ENCODE measurements around the gene TNXB. TPM values are rescaled to one million over a fixed set of nuclear protein-coding genes. Genes with fewer than 3 reads are reported as not detected.

The TNXB gene
- total and polyA plus RNA-seq, 9 donors, result 13.3 to 334 (median 146) TPM

DNA sequence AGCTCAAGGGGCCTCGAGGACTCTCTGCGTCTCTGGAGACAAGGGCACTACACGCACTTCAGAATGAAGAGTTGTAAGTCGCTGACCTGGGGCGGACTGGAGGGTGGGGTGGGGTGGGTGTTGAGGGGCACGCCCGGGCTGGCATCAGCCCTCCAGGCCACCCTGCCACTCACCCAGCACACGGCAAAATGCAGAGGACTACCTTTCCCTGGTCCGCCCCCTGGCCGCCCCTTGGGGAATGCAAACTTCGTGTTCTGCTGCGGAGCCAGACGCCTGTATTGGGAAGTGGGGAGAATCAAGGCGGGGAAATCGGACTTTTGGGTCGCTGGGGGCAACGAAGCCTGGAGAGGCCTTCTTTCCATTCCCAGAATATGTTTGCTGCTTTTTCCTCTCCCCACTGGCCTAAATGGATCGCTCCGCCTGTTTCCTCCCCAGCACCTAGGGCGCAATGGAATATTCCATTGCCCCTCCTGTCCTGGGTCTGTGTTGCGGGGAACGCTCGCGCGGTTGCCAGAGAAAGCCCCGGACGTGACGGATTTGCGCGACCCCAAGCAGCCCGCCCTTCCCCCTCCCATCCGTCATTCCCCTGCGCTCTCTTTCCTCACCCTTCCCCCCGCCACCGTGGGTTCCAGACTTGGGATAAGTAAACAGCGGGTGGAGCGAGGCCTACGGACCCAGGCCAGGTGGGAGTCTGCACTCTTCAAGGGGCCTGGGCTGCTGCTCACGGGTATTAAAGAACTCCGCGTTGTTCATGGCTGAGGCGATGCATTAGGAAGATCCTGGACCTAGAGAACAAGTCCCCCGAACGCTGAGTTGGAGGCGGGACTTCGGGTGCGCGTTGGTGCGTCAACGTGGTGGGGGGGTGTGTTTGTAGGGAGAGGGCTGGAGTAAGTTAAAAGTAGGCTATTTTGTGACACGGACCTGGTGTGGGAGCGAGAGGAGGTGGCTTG, 44.7 kb upstream of the TNXB start, which contains the start of gene PPT2:
Gene PPT2, plus strand, starts transcription at position 578 of the 950 bp plus-strand sequence. CDS start 454 bp downstream, outside the sequence.
- H3K4me1 ChIP-seq (ENCODE audit: insufficient read depth), result peaks cover 9% of the 10 kb centered on the region

DNA sequence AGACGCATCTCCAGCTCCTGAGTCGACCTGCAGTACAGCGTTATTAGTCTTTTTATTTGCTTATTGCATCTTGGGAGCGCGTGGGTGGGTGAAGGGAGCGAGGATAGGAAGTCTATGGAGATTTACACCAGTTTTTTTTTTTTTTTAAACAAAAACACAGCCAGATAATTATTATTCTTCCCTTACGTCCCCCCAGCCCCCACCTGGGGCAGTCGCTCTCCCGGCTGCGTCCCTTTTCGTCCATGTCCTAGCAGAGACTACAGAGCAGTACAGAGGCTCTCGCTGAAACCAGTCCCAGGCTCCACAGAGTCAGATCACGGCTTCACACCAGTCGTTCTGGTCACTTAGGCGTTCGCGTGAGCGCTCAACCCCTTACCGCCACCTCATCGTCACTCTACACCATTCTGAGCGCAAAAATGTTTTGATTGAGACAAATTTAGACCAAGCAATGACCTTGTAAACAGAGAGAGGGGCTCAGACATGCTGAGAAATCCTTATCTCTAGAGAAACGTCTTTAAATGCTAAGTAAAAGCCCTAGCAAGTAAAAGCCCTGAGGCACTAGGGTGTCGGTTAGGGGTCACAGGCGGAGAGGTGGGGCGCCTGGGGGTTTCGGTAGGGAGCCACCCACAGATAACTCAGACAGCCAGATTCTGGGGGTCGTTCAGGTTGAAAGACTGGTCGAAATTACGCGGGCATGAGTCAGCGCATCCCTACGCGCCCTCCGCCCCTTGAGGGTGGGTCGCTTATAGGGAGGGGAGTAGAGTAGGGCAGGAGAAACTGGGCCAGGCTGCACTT, 43.8 kb upstream of the TNXB start:
- Histone ChIP-seq H3K36me3 (no peaks in the 10 kb centered on the region), H3K27me3 (no peaks in the 10 kb centered on the region), H3K27ac (peak overlapping the region; percentile 90 to 94), H3K4me3 (peak overlapping the region; percentile 51), H3K9me3 (no peaks in the 10 kb centered on the region), H3K4me1 (ENCODE audit: insufficient read depth) (peaks cover 9% of the 10 kb centered on the region)
- DNase-seq, result peak in 4 of 5 donors; percentile 67 to 75 (median 73)
- WGBS, 3 donors, result 3 to 16% (median 5%) methylated on average over 35 of the region's 35 CpGs
- TF ChIP-seq POLR2A (IDR thresholded peaks at IDR 0.05), result peak; percentile 19
- TF ChIP-seq, protein P1, sequence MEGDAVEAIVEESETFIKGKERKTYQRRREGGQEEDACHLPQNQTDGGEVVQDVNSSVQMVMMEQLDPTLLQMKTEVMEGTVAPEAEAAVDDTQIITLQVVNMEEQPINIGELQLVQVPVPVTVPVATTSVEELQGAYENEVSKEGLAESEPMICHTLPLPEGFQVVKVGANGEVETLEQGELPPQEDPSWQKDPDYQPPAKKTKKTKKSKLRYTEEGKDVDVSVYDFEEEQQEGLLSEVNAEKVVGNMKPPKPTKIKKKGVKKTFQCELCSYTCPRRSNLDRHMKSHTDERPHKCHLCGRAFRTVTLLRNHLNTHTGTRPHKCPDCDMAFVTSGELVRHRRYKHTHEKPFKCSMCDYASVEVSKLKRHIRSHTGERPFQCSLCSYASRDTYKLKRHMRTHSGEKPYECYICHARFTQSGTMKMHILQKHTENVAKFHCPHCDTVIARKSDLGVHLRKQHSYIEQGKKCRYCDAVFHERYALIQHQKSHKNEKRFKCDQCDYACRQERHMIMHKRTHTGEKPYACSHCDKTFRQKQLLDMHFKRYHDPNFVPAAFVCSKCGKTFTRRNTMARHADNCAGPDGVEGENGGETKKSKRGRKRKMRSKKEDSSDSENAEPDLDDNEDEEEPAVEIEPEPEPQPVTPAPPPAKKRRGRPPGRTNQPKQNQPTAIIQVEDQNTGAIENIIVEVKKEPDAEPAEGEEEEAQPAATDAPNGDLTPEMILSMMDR (IDR thresholded peaks at IDR 0.05), result no peak
- intact Hi-C loops (cut with DNase I), result loop anchor here in 1 of 4 donors (10.0 kb wide), 1 partner anchor 68 kb away; no protein-coding TSS in a partner anchor

More for the DNA sequence above, 44.7 kb upstream of the TNXB start, which contains the start of gene PPT2:
- H3K4me3 ChIP-seq, result peak within 1 kb of the TSS; percentile 51
- H3K27me3 ChIP-seq, result no peaks in the 10 kb centered on the region
- no peaks in the 10 kb centered on the region for H3K36me3 ChIP-seq
- 0 to 1% (median 1%) methylated on average over 51 to 52 of the region's 52 CpGs for WGBS, 3 donors
- no peaks in the 10 kb centered on the region for H3K9me3 ChIP-seq
- H3K27ac ChIP-seq, result peak within 1 kb of the TSS; percentile 90 to 94
- DNase-seq, result peak; percentile 94 to 97 (median 95)
- TF ChIP-seq, protein P1 (IDR thresholded peaks at IDR 0.05), result peak in 2 of 3 donors; percentile 39 to 46
- peak; percentile 16 for TF ChIP-seq EP300 (IDR thresholded peaks at IDR 0.05)
- TF ChIP-seq POLR2A (IDR thresholded peaks at IDR 0.05), result peak; percentile 71
- intact Hi-C loops (cut with DNase I), result loop anchor here in 3 of 4 donors (2.0 to 10.0 kb wide), 3 partner anchors 35 to 69 kb away; no protein-coding TSS in a partner anchor

DNA sequence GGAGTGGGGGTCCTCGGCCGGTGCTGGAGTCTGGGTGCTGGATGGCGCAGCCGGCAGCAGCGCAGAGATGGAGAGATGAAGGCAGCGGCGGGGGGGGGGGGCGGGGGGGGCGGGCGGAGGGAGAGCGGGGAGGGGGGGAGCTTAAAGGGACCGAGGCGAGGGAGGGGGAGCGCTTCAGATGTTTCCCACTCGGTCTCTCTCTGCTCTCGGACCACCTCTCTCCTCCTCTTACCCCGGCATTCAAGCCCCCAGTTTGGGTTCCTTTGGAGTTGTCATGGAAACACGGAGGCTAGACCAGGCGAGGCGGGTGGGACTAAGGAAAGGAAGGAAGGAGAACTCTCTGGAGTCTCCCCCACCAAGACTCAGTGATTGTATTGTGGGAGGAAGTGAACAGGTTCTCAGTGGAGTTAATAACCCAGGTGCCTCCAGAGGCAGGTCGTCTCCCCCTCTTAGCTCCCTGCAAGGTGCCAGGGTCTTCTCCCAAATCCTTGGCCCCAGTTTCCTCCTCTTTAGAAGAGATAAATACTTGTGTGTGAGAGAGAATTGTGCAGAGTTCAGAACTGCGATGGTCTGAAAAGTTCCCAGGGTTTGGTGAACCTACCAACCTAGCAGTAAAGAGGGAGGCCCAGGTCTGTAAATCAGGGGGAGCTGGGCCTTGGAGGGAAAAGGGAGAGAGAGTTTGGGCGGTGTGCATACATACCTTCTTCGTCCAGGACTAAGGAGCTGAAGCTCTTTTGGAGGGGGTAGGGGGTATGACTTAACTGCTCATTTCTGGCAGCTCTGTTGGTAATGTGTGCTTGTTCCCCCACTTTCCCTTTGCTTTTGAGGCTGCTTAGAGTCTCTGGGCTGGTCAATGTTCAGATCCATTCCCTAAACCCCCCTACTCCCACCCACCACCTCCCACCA, 43.0 kb upstream of the TNXB start, which contains the start of gene PRRT1:
Gene PRRT1, minus strand, starts transcription at position 77 of the 906 bp plus-strand sequence. CDS start 112 bp downstream, outside the sequence.
- TF ChIP-seq POLR2A (IDR thresholded peaks at IDR 0.05), result no peak
- TF ChIP-seq, protein P1 (IDR thresholded peaks at IDR 0.05), result no peak
- no peak for TF ChIP-seq EP300 (IDR thresholded peaks at IDR 0.05)
- Histone ChIP-seq H3K36me3 (no peaks in the 10 kb centered on the region), H3K4me3 (peak within 1 kb of the TSS; percentile 51), H3K9me3 (no peaks in the 10 kb centered on the region), H3K4me1 (ENCODE audit: insufficient read depth) (peaks cover 9% of the 10 kb centered on the region), H3K27me3 (no peaks in the 10 kb centered on the region), H3K27ac (peak within 1 kb of the TSS; percentile 90 to 94)
- 1 to 3% (median 2%) methylated on average over 15 to 21 of the region's 24 CpGs for WGBS, 3 donors
- peak; percentile 46 to 61 (median 60) for DNase-seq
- intact Hi-C loops (cut with DNase I), result loop anchor here in 1 of 4 donors (10.0 kb wide), 1 partner anchor 67 kb away; no protein-coding TSS in a partner anchor
